Measurements from ENCODE around the gene DDX42. TPM values are rescaled to one million over a fixed set of nuclear protein-coding genes. Genes with fewer than 3 reads are reported as not detected.

The DDX42 gene
- total RNA-seq, 1 donor from 2014 or later, result 125 TPM

GRCh38 chr17:63819585-63820537, 45.9 kb downstream of the DDX42 start:
- H3K27me3 Mint-ChIP-seq (ENCODE audit: low read depth, unreplicated experiment), result no peaks in the 10 kb centered on the region
- Histone ChIP-seq H4K20me1 (ENCODE audit: insufficient read depth, low read length) (peaks cover 66% of the 10 kb centered on the region), H3K9ac (ENCODE audit: low read length) (no peak overlapping the region), H3K27ac (ENCODE audit: low read depth, low read length) (no peak overlapping the region), H3K27me3 (ENCODE audit: insufficient read depth, low read length) (no peaks in the 10 kb centered on the region), H3K9me3 (ENCODE audit: insufficient read depth, low read depth, low read length) (no peaks in the 10 kb centered on the region), H3K36me3 (ENCODE audit: insufficient read depth, low read length) (peaks cover 84% of the 10 kb centered on the region), H3K79me2 (ENCODE audit: insufficient read depth, low read length) (peaks cover 57% of the 10 kb centered on the region), H2AFZ (ENCODE audit: low read depth, low read length) (no peak overlapping the region), H3K4me2 (ENCODE audit: low read length) (no peak overlapping the region), H3K4me3 (ENCODE audit: insufficient read depth, low read depth, low read length) (no peak overlapping the region), H3K4me1 (ENCODE audit: insufficient read depth, low read length) (no peaks in the 10 kb centered on the region)
- no peak for FAIRE-seq
- no peaks in the 10 kb centered on the region for H3K9me3 Mint-ChIP-seq (ENCODE audit: unreplicated experiment)
- H3K4me1 Mint-ChIP-seq (ENCODE audit: low read depth, unreplicated experiment), result peaks cover 5% of the 10 kb centered on the region
- H3K36me3 Mint-ChIP-seq (ENCODE audit: low read depth, unreplicated experiment), result peaks cover 47% of the 10 kb centered on the region
- TF ChIP-seq, protein P1, sequence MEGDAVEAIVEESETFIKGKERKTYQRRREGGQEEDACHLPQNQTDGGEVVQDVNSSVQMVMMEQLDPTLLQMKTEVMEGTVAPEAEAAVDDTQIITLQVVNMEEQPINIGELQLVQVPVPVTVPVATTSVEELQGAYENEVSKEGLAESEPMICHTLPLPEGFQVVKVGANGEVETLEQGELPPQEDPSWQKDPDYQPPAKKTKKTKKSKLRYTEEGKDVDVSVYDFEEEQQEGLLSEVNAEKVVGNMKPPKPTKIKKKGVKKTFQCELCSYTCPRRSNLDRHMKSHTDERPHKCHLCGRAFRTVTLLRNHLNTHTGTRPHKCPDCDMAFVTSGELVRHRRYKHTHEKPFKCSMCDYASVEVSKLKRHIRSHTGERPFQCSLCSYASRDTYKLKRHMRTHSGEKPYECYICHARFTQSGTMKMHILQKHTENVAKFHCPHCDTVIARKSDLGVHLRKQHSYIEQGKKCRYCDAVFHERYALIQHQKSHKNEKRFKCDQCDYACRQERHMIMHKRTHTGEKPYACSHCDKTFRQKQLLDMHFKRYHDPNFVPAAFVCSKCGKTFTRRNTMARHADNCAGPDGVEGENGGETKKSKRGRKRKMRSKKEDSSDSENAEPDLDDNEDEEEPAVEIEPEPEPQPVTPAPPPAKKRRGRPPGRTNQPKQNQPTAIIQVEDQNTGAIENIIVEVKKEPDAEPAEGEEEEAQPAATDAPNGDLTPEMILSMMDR (IDR thresholded peaks at IDR 0.05; ENCODE audit: insufficient read depth, low read depth, low read length), result no peak
- no peak for TF ChIP-seq EZH2 (IDR thresholded peaks at IDR 0.05; ENCODE audit: insufficient read depth, low read length)
- no peak for DNase-seq (ENCODE audit: low read depth)
- no peak overlapping the region for H3K4me3 Mint-ChIP-seq (ENCODE audit: unreplicated experiment)
- H3K27ac Mint-ChIP-seq (ENCODE audit: unreplicated experiment), result no peak overlapping the region

GRCh38 chr17:63820963-63821561, 47.1 kb downstream of the DDX42 start:
- no peak overlapping the region for H3K27ac ChIP-seq (ENCODE audit: low read depth, low read length)
- no peaks in the 10 kb centered on the region for H3K9me3 Mint-ChIP-seq (ENCODE audit: unreplicated experiment)
- peaks cover 5% of the 10 kb centered on the region for H3K4me1 ChIP-seq (ENCODE audit: insufficient read depth, low read length)
- TF ChIP-seq EZH2 (IDR thresholded peaks at IDR 0.05; ENCODE audit: insufficient read depth, low read length), result no peak
- TF ChIP-seq, protein P1 (IDR thresholded peaks at IDR 0.05; ENCODE audit: insufficient read depth, low read depth, low read length), result no peak
- H3K36me3 Mint-ChIP-seq (ENCODE audit: low read depth, unreplicated experiment), result peaks cover 49% of the 10 kb centered on the region
- no peak for DNase-seq (ENCODE audit: low read depth)
- peaks cover 15% of the 10 kb centered on the region for H3K4me1 Mint-ChIP-seq (ENCODE audit: low read depth, unreplicated experiment)
- H3K79me2 ChIP-seq (ENCODE audit: insufficient read depth, low read length), result peaks cover 69% of the 10 kb centered on the region
- H3K27ac Mint-ChIP-seq (ENCODE audit: unreplicated experiment), result peak overlapping the region; percentile 15
- no peak overlapping the region for H3K4me3 Mint-ChIP-seq (ENCODE audit: unreplicated experiment)
- H2AFZ ChIP-seq (ENCODE audit: low read depth, low read length), result no peak overlapping the region
- H4K20me1 ChIP-seq (ENCODE audit: insufficient read depth, low read length), result peaks cover 65% of the 10 kb centered on the region
- no peak overlapping the region for H3K4me2 ChIP-seq (ENCODE audit: low read length)
- H3K9ac ChIP-seq (ENCODE audit: low read length), result no peak overlapping the region
- no peaks in the 10 kb centered on the region for H3K27me3 ChIP-seq (ENCODE audit: insufficient read depth, low read length)
- no peak overlapping the region for H3K4me3 ChIP-seq (ENCODE audit: insufficient read depth, low read depth, low read length)
- H3K36me3 ChIP-seq (ENCODE audit: insufficient read depth, low read length), result peaks cover 84% of the 10 kb centered on the region
- no peaks in the 10 kb centered on the region for H3K27me3 Mint-ChIP-seq (ENCODE audit: low read depth, unreplicated experiment)
- H3K9me3 ChIP-seq (ENCODE audit: insufficient read depth, low read depth, low read length), result no peaks in the 10 kb centered on the region
- no peak for FAIRE-seq
